A673 (cell line): Measurements from ENCODE around the gene MARK1.

Experiments used
- EZH2 ChIP-seq: fragments of 200-600 bp; sonication (generic); IDR thresholded peaks from 2 replicates; pipeline ENCODE4 v1.6.1; 2017; ENCODE audit warnings: borderline replicate concordance, low read depth, mild to moderate bottlenecking, mixed read lengths, antibody characterized with exemption, low read length; ENCODE audit not compliant: poor library complexity, severe bottlenecking
- TF ChIP-seq, protein P1 (sequence below): fragments of 300-800, 200-600 bp; sonication (generic); conservative IDR thresholded peaks from 2 replicates; pipeline ENCODE4 v1.5.1; 2017; ENCODE audit warnings: low read depth, mild to moderate bottlenecking, antibody characterized with exemption, low read length, moderate library complexity, mixed read lengths

DNA sequence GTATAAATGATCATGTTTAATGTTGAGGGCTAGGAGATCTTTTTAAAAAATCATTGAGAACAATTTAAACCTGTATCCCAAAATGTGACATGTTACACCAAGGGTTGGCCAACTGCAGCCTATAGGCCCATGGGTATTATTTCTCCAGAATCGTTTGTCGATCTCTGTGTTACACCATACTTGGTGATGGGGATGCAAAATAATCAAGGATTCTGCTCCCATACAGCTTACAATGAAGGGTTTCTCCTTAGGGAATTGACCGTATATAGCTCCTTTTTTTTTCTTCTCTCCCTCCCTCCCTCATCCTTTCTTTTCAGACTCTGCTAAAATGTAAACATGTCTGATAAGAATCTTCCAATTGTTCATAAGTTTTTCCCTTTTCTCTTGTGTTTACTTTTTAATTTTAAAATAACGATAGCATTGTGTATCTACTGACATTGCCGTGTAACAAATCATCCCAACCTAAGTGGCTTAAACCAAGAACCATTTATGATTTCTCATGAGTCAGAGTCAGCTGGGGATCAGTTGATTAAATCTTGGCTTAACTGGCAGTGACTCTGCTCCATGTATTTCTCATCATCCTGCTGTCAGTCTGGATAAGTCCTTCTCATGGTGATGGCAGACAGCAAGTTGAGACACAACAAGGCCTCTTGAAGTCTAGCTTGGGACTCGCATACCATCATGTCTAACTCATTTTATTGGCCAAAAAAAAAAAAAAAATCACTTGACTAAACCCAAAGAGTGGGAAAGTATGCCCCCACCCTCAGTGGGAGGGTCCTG lies 48.0 kb downstream of the MARK1 start:
- TF ChIP-seq, protein P1, sequence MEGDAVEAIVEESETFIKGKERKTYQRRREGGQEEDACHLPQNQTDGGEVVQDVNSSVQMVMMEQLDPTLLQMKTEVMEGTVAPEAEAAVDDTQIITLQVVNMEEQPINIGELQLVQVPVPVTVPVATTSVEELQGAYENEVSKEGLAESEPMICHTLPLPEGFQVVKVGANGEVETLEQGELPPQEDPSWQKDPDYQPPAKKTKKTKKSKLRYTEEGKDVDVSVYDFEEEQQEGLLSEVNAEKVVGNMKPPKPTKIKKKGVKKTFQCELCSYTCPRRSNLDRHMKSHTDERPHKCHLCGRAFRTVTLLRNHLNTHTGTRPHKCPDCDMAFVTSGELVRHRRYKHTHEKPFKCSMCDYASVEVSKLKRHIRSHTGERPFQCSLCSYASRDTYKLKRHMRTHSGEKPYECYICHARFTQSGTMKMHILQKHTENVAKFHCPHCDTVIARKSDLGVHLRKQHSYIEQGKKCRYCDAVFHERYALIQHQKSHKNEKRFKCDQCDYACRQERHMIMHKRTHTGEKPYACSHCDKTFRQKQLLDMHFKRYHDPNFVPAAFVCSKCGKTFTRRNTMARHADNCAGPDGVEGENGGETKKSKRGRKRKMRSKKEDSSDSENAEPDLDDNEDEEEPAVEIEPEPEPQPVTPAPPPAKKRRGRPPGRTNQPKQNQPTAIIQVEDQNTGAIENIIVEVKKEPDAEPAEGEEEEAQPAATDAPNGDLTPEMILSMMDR = no peak
- TF ChIP-seq EZH2 = no peak
